HG02970 (cell line): ENCODE data around the gene DDX50.
"Not testable (repeated sequence)": the region's sequence is repeated elsewhere in the genome, so short reads cannot be mapped to it uniquely, and the experiment has no call there.

ENCODE experiments used
- ATAC-seq: cut with Tn5 transposase; IDR thresholded peaks from one replicate; pipeline ENCODE4 v1.9.1; 2021; ENCODE audit warnings: mild to moderate bottlenecking, moderate library complexity, moderate number of reproducible peaks; ENCODE audit not compliant: unreplicated experiment, low FRiP score

The DDX50 gene

DNA sequence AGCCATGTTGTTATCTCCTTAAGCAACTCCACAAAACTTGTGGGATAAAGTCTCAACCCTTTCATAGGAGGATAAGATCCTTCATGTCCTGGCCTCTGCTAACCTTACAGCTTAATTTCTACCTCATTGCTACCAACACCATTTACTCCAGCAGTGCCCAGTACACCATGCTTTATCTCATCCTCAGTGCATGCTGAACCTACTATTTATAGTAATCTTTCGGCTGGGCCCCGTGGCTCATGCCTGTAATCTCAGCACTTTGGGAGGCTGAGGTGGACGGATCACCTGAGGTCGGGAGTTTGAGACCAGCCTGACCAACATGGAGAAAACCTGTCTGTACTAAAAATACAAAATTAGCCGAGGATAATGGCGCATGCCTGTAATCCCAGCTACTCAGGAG, 78.6 kb downstream of the DDX50 start:
- not testable (repeated sequence) for ATAC-seq

DNA sequence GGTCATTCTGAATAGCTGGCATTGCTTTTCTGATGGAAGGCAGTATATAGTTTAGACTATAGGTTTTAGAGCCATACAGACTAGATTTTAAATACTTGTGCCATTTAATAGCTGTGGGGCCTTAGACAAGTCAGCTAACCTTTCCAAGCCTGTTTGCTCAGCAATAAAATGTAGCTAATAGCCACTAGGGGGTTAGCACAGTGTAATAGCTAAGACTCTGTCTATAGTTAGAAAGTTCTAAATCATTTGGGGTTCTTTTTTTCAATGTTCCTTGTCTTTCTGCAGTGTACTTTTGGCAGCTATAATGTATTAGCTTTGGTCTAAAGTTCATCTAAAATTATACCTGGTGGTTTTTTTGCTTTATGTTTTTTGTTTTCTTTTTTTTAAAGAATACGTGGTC, 80.0 kb downstream of the DDX50 start:
- no peak for ATAC-seq

DNA sequence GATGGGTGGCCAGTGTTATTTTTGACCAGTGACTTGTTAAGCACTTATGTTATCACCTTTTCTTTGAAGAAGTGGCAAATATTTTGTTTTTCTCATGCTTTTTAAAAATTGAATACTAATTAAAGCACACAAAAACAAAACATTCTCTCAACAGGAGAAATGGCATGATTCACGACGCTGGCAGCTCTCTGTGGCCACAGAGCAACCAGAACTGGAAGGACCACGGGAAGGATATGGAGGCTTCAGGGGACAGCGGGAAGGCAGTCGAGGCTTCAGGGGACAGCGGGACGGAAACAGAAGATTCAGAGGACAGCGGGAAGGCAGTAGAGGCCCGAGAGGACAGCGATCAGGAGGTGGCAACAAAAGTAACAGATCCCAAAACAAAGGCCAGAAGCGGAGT, 81.3 kb downstream of the DDX50 start:
- no peak for ATAC-seq

DNA sequence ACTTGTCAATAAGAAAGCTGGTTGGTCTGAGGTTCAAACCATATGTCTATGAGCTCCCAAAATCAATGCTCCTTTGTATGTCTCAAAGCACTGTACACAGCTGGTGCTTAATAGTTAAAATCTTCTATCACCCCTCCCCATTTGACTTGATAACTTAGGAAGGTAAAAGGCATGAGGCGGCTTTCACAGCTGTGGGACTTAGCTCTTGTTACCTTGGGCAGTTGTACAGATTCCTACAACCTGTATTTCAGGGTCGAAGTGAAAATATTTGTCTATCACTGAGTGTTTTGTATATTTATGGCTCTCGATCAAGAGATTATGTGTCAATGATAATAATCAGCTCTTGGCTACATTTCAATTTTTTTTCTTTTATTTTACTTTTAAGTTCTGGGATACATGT, 86.5 kb downstream of the DDX50 start:
- ATAC-seq, result no peak

DNA sequence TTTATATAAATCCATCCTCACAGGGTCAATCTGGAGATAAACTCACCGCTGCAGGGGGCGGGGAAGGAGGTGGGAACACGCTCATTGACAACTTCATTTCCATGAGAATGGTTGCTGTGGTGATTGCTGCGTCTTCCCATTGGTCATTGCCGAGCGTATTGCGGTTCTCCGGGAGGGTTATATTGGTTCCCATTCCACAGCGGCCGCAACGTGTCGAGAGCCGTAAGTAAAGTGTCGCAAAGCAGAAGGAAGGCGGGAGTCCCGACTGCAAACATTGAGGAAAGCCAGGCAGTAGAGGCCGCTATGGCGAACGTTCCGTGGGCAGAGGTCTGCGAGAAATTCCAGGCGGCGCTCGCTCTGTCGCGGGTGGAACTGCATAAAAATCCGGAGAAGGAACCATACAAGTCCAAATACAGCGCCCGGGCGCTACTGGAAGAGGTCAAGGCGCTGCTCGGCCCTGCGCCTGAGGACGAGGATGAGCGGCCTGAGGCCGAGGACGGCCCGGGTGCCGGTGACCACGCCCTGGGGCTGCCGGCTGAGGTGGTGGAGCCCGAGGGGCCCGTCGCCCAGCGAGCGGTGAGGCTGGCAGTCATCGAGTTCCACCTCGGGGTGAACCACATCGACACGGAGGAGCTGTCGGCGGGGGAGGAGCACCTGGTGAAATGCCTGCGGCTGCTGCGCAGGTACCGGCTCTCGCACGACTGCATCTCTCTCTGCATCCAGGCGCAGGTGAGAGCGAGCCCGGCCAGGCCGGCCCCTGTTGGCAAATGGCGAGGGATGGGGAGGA, 87.6 kb downstream of the DDX50 start, which contains the start of gene KIFBP:
TSS of gene KIFBP (plus strand) at position 274 of the 787 bp plus-strand sequence. CDS start at position 304, 30 bp downstream.
- ATAC-seq, result peak; percentile 85

DNA sequence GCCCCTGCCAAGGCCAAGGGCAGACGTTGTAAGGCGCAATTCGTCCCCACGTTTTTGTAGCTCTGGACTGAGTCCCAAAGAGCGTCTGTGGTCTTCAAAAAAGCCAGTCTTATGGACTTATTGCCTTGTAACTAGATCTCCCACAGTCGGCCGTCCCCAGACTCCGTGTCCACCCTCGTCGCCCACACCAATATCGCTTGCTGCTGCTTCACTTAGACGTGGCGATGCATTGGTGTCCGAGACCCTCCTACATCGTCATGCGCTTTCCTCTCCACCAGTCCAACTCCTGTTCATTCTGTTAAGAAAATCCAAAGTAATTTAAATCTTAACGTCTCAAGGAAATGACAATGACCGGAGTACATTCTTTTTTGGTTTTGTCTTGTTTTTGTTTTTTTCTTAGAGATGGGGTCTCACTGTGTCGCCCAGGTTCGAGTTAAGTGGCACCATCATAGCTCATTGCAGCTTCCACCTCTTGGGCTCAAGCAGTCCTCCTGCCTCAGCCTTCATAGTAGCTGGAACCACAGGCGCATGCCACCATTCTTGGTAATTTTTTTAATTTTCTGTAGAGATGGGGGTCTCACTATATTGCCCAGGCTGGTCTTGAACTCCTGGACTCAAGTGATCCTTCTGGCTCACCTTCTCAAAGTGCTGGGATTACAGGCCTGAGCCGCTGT, 88.3 kb downstream of the DDX50 start:
- ATAC-seq, result no peak

DNA sequence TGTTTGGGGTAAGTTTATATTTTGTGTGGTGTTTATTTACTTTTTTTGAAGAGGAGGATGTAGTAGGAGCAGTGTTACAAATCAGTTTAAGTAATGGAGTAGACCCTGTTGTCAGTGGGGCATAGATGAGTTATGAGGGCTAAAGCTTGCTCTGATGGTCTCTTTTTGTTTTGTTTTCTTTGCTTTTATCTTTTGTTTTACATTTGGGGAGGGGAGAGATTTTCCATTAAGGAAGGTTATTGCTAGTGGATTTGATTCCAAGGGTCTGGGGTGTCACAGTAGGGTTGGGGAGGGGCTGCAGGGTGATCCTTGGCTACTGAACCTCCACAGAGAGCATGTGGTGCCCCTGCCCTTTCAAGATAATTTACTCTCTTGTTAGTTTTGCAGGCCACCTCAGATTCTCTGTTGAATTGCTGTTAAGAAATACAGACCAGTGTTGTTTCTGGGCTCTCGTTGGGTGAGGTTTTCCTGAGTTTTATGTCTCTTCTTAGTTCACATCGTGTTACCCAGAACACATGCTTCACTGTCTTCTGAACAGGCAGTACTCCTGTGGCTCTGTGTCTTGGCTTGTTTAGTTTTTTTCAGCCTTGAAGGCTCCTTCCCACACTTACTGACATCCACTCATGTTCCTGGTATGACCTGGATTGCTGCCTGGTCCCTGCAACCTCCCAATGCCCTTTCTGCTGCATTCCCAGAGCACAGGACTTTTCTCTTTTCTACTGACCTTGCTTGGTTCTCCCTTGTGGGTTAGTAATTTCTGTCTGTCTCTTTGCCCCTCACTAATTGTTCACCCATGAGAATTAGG, 91.7 kb downstream of the DDX50 start:
- no peak for ATAC-seq
